Mesenchymal stem cell (in vitro differentiated cells and primary cell): Measurements from ENCODE around the gene ARPP19.

Experiments used
- DNase-seq: peaks from one replicate; pipeline ENCODE4 v3.0.0-alpha.2; 2013
- H2AFZ ChIP-seq: one replicate; pipeline ENCODE4 v1.6.1; 2013; ENCODE audit warnings: low read depth, mild to moderate bottlenecking, control low read depth, inconsistent platforms, low read length, moderate library complexity
- H2AK5ac ChIP-seq: 2 replicates; pipeline ENCODE4 v1.6.1; 2013; ENCODE audit warnings: low read length, moderate library complexity, mild to moderate bottlenecking, inconsistent platforms; ENCODE audit not compliant: severe bottlenecking
- H2BK120ac ChIP-seq: one replicate; pipeline ENCODE4 v1.6.1; 2013; ENCODE audit warnings: low read depth, mild to moderate bottlenecking, inconsistent platforms, low read length, moderate library complexity
- H2BK12ac ChIP-seq, 2 experiments: one replicate each; pipeline ENCODE4 v1.6.1; 2013; ENCODE audit warnings: inconsistent platforms in 2 of 2, low read length in 2 of 2, mild to moderate bottlenecking in 2 of 2, moderate library complexity in 2 of 2, control low read depth in 1 of 2
- H2BK15ac ChIP-seq: one replicate; pipeline ENCODE4 v1.6.1; 2013; ENCODE audit warnings: mild to moderate bottlenecking, low read depth, inconsistent platforms; ENCODE audit not compliant: poor library complexity, severe bottlenecking
- H2BK5ac ChIP-seq: 2 replicates; pipeline ENCODE4 v1.6.1; 2013; ENCODE audit warnings: low read depth, mild to moderate bottlenecking, low read length, control low read depth, inconsistent platforms; ENCODE audit not compliant: poor library complexity, severe bottlenecking
- H3K14ac ChIP-seq, 2 experiments: one replicate each; pipeline ENCODE4 v1.6.1; 2013; ENCODE audit warnings: inconsistent platforms in 2 of 2, low read length in 2 of 2, control low read depth in 1 of 2, mild to moderate bottlenecking in 1 of 2, moderate library complexity in 1 of 2
- H3K18ac ChIP-seq, 2 experiments: one replicate each; pipeline ENCODE4 v1.6.1; 2013; ENCODE audit warnings: inconsistent platforms in 2 of 2, low read length in 2 of 2, control low read depth in 1 of 2, low read depth in 1 of 2, mild to moderate bottlenecking in 1 of 2
- H3K23ac ChIP-seq, 2 experiments: one replicate each; pipeline ENCODE4 v1.6.1; 2013; ENCODE audit warnings: inconsistent platforms in 2 of 2, low read length in 2 of 2, mild to moderate bottlenecking in 2 of 2, moderate library complexity in 2 of 2, control low read depth in 1 of 2
- H3K27ac ChIP-seq: 2 replicates; pipeline ENCODE4 v1.5.1; 2013; ENCODE audit warnings: mild to moderate bottlenecking, moderate library complexity, low read length, control low read depth, inconsistent platforms; ENCODE audit not compliant: poor library complexity, severe bottlenecking
- H3K27me3 ChIP-seq, 2 experiments: 2 replicates each; pipeline versions ENCODE4 v1.6.1 to v1.7.0; 2013; ENCODE audit warnings: low read length in 2 of 2, mild to moderate bottlenecking in 2 of 2, moderate library complexity in 2 of 2, control low read depth in 1 of 2, inconsistent platforms in 1 of 2; ENCODE audit not compliant: control insufficient read depth in 1 of 2, insufficient read depth in 1 of 2
- H3K36me3 ChIP-seq, 2 experiments: 2 replicates each; pipeline versions ENCODE4 v1.6.1 to v1.7.0; 2013; ENCODE audit warnings: low read length in 2 of 2, control low read depth in 1 of 2, inconsistent platforms in 1 of 2, low read depth in 1 of 2, mild to moderate bottlenecking in 1 of 2; ENCODE audit not compliant: insufficient read depth in 2 of 2, control insufficient read depth in 1 of 2
- H3K4ac ChIP-seq, 2 experiments: one replicate each; pipeline ENCODE4 v1.6.1; 2013; ENCODE audit warnings: inconsistent platforms in 2 of 2, low read length in 2 of 2, mild to moderate bottlenecking in 2 of 2, moderate library complexity in 2 of 2, control low read depth in 1 of 2, low read depth in 1 of 2
- H3K4me1 ChIP-seq: 2 replicates; pipeline ENCODE4 v1.6.1; 2013; ENCODE audit warnings: low read depth, low read length, control low read depth; ENCODE audit not compliant: control insufficient read depth, insufficient read depth
- H3K4me2 ChIP-seq: 2 replicates; pipeline ENCODE4 v1.6.1; 2013; ENCODE audit warnings: low read length, mild to moderate bottlenecking, inconsistent platforms; ENCODE audit not compliant: poor library complexity, severe bottlenecking
- H3K4me3 ChIP-seq, 2 experiments: 2 replicates each; pipeline versions ENCODE4 v1.5.1 to v1.7.0; 2013; ENCODE audit warnings: low read length in 2 of 2, mild to moderate bottlenecking in 2 of 2, control low read depth in 1 of 2, low read depth in 1 of 2; ENCODE audit not compliant: insufficient read depth in 1 of 2
- H3K79me1 ChIP-seq: replicated peaks from 2 replicates; pipeline ENCODE4 v1.6.1; 2013; ENCODE audit warnings: mild to moderate bottlenecking, control low read depth, low read length, inconsistent platforms; ENCODE audit not compliant: poor library complexity, severe bottlenecking
- H3K9ac ChIP-seq: 2 replicates; pipeline ENCODE4 v1.7.0; 2013; ENCODE audit warnings: mild to moderate bottlenecking, low read length, moderate library complexity
- H3K9me3 ChIP-seq: 2 replicates; pipeline ENCODE4 v1.7.0; 2013; ENCODE audit warnings: mild to moderate bottlenecking, low read length; ENCODE audit not compliant: control insufficient read depth
- H4K8ac ChIP-seq: one replicate; pipeline ENCODE4 v1.6.1; 2013; ENCODE audit warnings: inconsistent platforms, mild to moderate bottlenecking, low read length, moderate library complexity
- H4K91ac ChIP-seq: one replicate; pipeline ENCODE4 v1.6.1; 2013; ENCODE audit warnings: mild to moderate bottlenecking, low read length, inconsistent platforms
- WGBS: methylation state at CpG from one replicate; pipeline ENCODE4 v1.1.7; 2013; ENCODE audit warnings: mixed read lengths; 5-methylcytosine and 5-hydroxymethylcytosine counted together

The ARPP19 gene

GRCh38 chr15:52558196-52558595, 10.6 kb downstream of the ARPP19 start:
- Histone ChIP-seq H3K9ac (peak overlapping the region; percentile 72), H2BK120ac (no peak overlapping the region), H3K27me3 (no peaks in the 10 kb centered on the region), H3K23ac (no peak overlapping the region), H3K79me1 (peaks cover 2% of the 10 kb centered on the region), H2AFZ (no peak overlapping the region), H3K36me3 (peaks cover 0 to 47% of the 10 kb centered on the region in 2 experiments), H2BK5ac (no peak overlapping the region), H2BK15ac (no peak overlapping the region), H3K14ac (no peak overlapping the region), H4K8ac (peak overlapping the region; percentile 66), H2AK5ac (no peak overlapping the region), H2BK12ac (no peak overlapping the region), H3K4me3 (no peak overlapping the region), H3K9me3 (no peaks in the 10 kb centered on the region), H4K91ac (no peak overlapping the region), H3K18ac (peak overlapping the region in 1 of 2 experiments; percentile 77), H3K4me2 (no peak overlapping the region), H3K27ac (peak overlapping the region; percentile 89), H3K4ac (no peak overlapping the region), H3K4me1 (peaks cover 3% of the 10 kb centered on the region)
- peak; percentile 86 for DNase-seq
- WGBS: 93% methylated on average over 3 of the region's 5 CpGs

GRCh38 chr15:52557274-52557641, 11.6 kb downstream of the ARPP19 start:
- Histone ChIP-seq H3K4me3 (no peak overlapping the region), H2BK12ac (no peak overlapping the region), H2BK15ac (no peak overlapping the region), H3K9me3 (no peaks in the 10 kb centered on the region), H3K4ac (no peak overlapping the region), H2BK120ac (no peak overlapping the region), H3K79me1 (peaks cover 2% of the 10 kb centered on the region), H2AFZ (no peak overlapping the region), H4K91ac (no peak overlapping the region), H4K8ac (no peak overlapping the region), H3K27ac (no peak overlapping the region), H3K9ac (peak overlapping the region; percentile 72), H2AK5ac (no peak overlapping the region), H3K18ac (no peak overlapping the region), H3K14ac (no peak overlapping the region), H2BK5ac (no peak overlapping the region), H3K27me3 (no peaks in the 10 kb centered on the region), H3K23ac (no peak overlapping the region), H3K4me2 (no peak overlapping the region), H3K36me3 (peaks cover 2 to 51% of the 10 kb centered on the region in 2 experiments), H3K4me1 (peaks cover 3% of the 10 kb centered on the region)
- DNase-seq: no peak

- no peak overlapping the region for H2BK5ac ChIP-seq
- 97% methylated on average over 3 of the region's 3 CpGs for WGBS
- no peak overlapping the region for H3K4ac ChIP-seq
- no peak overlapping the region for H3K4me2 ChIP-seq
- peak overlapping the region; percentile 72 for H3K9ac ChIP-seq
- H4K8ac ChIP-seq: no peak overlapping the region
- H2BK12ac ChIP-seq: no peak overlapping the region
- no peak overlapping the region for H3K4me3 ChIP-seq
- no peak overlapping the region for H3K27ac ChIP-seq
- H2AK5ac ChIP-seq: no peak overlapping the region
- H3K14ac ChIP-seq: no peak overlapping the region
- H3K18ac ChIP-seq: no peak overlapping the region
- no peaks in the 10 kb centered on the region for H3K9me3 ChIP-seq
- H2BK120ac ChIP-seq: no peak overlapping the region
- peaks cover 3% of the 10 kb centered on the region for H3K79me1 ChIP-seq
- H3K23ac ChIP-seq: no peak overlapping the region
- peaks cover 4 to 56% of the 10 kb centered on the region in 2 experiments for H3K36me3 ChIP-seq
- H2BK15ac ChIP-seq: no peak overlapping the region
- no peaks in the 10 kb centered on the region for H3K27me3 ChIP-seq
- no peak overlapping the region for H4K91ac ChIP-seq
- H3K4me1 ChIP-seq: peaks cover 4% of the 10 kb centered on the region
- DNase-seq: no peak
- no peak overlapping the region for H2AFZ ChIP-seq
Observed at GRCh38 chr15:52556524-52557273, 12.1 kb downstream of the ARPP19 start.

- Histone ChIP-seq H3K9ac (no peak overlapping the region), H2AK5ac (no peak overlapping the region), H3K4me1 (peaks cover 2% of the 10 kb centered on the region), H3K9me3 (no peaks in the 10 kb centered on the region), H4K91ac (no peak overlapping the region), H2BK5ac (no peak overlapping the region), H2AFZ (no peak overlapping the region), H3K79me1 (peaks cover 7% of the 10 kb centered on the region), H3K18ac (no peak overlapping the region), H2BK120ac (no peak overlapping the region), H3K14ac (no peak overlapping the region), H3K4ac (no peak overlapping the region), H3K23ac (no peak overlapping the region), H2BK12ac (no peak overlapping the region), H4K8ac (no peak overlapping the region), H3K27me3 (no peaks in the 10 kb centered on the region), H3K27ac (no peak overlapping the region), H2BK15ac (no peak overlapping the region), H3K4me3 (no peak overlapping the region), H3K4me2 (no peak overlapping the region), H3K36me3 (peaks cover 4 to 91% of the 10 kb centered on the region in 2 experiments)
- no peak for DNase-seq
- WGBS: no CpG with 5 or more reads among the region's 2 CpGs
Observed at GRCh38 chr15:52552303-52552702, 16.5 kb downstream of the ARPP19 start.
